Measurements from ENCODE around the gene NISCH. TPM values are rescaled to one million over a fixed set of nuclear protein-coding genes. Genes with fewer than 3 reads are reported as not detected.

The NISCH gene
- total and polyA plus RNA-seq, 2 experiments from 2014 or later = 18.4 to 76.4 TPM

DNA sequence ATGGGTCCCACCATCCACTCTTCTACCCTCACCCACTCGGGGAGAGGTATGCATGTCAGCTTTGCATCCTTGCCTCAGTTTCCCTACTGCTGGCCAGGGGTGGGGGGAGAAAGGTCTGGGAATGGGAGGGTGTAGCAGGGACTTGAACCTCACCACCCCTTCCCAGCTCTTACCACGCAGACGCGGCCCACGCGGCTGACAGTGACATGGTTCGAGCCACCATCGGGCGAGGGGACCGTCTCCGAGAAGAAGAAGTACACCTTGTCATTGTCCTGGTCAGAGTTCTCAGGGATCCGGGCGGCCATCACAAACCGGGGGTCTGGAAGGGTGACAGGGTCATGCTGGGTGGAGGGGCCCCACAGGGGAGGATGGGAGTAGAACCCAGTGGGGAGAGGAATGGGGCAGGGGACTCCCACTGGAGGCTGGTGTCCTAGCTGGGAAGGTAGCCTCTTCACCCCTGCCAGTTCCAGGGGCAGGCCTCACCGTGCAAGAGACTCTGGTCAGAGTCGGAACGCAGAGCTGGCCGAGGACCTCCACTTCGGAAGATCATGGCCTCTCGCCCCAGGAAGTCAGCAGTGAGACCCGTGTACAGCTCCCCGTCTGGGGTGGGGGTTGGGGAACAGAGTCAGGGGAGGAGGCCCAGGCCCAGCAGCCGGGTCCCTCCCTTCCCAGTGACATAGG, 14.2 kb upstream of the NISCH start:
- DNase-seq (ENCODE audit: low spot score) = no peak
- no peak overlapping the region for H3K4me3 Mint-ChIP-seq
- H3K4me1 ChIP-seq (ENCODE audit: insufficient read depth) = no peaks in the 10 kb centered on the region

More for the DNA sequence above, 14.2 kb upstream of the NISCH start:
- ATAC-seq = no peak
- H3K27me3 ChIP-seq (ENCODE audit: insufficient read depth) = no peaks in the 10 kb centered on the region
- H3K79me2 ChIP-seq (replicated peaks; ENCODE audit: insufficient read depth) = no peaks in the 10 kb centered on the region
- H2AFZ ChIP-seq = no peak overlapping the region
- no peaks in the 10 kb centered on the region for H3K36me3 ChIP-seq (ENCODE audit: insufficient read depth)
- peaks cover 8% of the 10 kb centered on the region; the same call in 1 of the 2 replicates for H3K9me2 ChIP-seq (ENCODE audit: insufficient read depth)
- Mint-ChIP-seq H3K9me3 (no peaks in the 10 kb centered on the region), H3K4me1 (peaks cover 8% of the 10 kb centered on the region; the same call in 2 of the 3 replicates), H3K27me3 (ENCODE audit: insufficient read depth, low read depth, poor library complexity) (peaks cover 7% of the 10 kb centered on the region), H3K36me3 (ENCODE audit: low read depth) (no peaks in the 10 kb centered on the region; the same call in 2 of the 3 replicates), H3K27ac (no peak overlapping the region)
- no peak overlapping the region for H3K4me2 ChIP-seq
- no peak overlapping the region for H3K27ac ChIP-seq (ENCODE audit: low read depth)
- no peak overlapping the region for H3K4me3 ChIP-seq
- no peaks in the 10 kb centered on the region for H3F3A ChIP-seq (replicated peaks; ENCODE audit: low read depth)
- no peaks in the 10 kb centered on the region for H4K20me1 ChIP-seq (replicated peaks; ENCODE audit: insufficient read depth)
- TF ChIP-seq, protein P1, sequence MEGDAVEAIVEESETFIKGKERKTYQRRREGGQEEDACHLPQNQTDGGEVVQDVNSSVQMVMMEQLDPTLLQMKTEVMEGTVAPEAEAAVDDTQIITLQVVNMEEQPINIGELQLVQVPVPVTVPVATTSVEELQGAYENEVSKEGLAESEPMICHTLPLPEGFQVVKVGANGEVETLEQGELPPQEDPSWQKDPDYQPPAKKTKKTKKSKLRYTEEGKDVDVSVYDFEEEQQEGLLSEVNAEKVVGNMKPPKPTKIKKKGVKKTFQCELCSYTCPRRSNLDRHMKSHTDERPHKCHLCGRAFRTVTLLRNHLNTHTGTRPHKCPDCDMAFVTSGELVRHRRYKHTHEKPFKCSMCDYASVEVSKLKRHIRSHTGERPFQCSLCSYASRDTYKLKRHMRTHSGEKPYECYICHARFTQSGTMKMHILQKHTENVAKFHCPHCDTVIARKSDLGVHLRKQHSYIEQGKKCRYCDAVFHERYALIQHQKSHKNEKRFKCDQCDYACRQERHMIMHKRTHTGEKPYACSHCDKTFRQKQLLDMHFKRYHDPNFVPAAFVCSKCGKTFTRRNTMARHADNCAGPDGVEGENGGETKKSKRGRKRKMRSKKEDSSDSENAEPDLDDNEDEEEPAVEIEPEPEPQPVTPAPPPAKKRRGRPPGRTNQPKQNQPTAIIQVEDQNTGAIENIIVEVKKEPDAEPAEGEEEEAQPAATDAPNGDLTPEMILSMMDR (conservative IDR thresholded peaks at IDR 0.05; ENCODE audit: low read depth in 2 of 2) = no peak
- TF ChIP-seq ZNF114 (CRISPR knock-in tag; IDR thresholded peaks at IDR 0.05) = no peak
- no peak for TF ChIP-seq NANOG (IDR thresholded peaks at IDR 0.05; ENCODE audit: borderline replicate concordance)
- TF ChIP-seq, protein P2, sequence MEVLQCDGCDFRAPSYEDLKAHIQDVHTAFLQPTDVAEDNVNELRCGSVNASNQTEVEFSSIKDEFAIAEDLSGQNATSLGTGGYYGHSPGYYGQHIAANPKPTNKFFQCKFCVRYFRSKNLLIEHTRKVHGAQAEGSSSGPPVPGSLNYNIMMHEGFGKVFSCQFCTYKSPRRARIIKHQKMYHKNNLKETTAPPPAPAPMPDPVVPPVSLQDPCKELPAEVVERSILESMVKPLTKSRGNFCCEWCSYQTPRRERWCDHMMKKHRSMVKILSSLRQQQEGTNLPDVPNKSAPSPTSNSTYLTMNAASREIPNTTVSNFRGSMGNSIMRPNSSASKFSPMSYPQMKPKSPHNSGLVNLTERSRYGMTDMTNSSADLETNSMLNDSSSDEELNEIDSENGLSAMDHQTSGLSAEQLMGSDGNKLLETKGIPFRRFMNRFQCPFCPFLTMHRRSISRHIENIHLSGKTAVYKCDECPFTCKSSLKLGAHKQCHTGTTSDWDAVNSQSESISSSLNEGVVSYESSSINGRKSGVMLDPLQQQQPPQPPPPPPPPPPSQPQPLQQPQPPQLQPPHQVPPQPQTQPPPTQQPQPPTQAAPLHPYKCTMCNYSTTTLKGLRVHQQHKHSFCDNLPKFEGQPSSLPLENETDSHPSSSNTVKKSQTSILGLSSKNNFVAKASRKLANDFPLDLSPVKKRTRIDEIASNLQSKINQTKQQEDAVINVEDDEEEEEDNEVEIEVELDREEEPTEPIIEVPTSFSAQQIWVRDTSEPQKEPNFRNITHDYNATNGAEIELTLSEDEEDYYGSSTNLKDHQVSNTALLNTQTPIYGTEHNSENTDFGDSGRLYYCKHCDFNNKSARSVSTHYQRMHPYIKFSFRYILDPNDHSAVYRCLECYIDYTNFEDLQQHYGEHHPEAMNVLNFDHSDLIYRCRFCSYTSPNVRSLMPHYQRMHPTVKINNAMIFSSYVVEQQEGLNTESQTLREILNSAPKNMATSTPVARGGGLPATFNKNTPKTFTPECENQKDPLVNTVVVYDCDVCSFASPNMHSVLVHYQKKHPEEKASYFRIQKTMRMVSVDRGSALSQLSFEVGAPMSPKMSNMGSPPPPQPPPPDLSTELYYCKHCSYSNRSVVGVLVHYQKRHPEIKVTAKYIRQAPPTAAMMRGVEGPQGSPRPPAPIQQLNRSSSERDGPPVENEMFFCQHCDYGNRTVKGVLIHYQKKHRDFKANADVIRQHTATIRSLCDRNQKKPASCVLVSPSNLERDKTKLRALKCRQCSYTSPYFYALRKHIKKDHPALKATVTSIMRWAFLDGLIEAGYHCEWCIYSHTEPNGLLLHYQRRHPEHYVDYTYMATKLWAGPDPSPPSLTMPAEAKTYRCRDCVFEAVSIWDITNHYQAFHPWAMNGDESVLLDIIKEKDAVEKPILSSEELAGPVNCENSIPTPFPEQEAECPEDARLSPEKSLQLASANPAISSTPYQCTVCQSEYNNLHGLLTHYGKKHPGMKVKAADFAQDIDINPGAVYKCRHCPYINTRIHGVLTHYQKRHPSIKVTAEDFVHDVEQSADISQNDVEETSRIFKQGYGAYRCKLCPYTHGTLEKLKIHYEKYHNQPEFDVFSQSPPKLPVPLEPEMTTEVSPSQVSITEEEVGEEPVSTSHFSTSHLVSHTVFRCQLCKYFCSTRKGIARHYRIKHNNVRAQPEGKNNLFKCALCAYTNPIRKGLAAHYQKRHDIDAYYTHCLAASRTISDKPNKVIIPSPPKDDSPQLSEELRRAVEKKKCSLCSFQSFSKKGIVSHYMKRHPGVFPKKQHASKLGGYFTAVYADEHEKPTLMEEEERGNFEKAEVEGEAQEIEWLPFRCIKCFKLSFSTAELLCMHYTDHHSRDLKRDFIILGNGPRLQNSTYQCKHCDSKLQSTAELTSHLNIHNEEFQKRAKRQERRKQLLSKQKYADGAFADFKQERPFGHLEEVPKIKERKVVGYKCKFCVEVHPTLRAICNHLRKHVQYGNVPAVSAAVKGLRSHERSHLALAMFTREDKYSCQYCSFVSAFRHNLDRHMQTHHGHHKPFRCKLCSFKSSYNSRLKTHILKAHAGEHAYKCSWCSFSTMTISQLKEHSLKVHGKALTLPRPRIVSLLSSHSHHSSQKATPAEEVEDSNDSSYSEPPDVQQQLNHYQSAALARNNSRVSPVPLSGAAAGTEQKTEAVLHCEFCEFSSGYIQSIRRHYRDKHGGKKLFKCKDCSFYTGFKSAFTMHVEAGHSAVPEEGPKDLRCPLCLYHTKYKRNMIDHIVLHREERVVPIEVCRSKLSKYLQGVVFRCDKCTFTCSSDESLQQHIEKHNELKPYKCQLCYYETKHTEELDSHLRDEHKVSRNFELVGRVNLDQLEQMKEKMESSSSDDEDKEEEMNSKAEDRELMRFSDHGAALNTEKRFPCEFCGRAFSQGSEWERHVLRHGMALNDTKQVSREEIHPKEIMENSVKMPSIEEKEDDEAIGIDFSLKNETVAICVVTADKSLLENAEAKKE (CRISPR knock-in tag; IDR thresholded peaks at IDR 0.05) = no peak
- TF ChIP-seq, protein P3, sequence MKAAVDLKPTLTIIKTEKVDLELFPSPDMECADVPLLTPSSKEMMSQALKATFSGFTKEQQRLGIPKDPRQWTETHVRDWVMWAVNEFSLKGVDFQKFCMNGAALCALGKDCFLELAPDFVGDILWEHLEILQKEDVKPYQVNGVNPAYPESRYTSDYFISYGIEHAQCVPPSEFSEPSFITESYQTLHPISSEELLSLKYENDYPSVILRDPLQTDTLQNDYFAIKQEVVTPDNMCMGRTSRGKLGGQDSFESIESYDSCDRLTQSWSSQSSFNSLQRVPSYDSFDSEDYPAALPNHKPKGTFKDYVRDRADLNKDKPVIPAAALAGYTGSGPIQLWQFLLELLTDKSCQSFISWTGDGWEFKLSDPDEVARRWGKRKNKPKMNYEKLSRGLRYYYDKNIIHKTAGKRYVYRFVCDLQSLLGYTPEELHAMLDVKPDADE (IDR thresholded peaks at IDR 0.05) = no peak

All from GM23338 (cell line).